Endodermal cell (in vitro differentiated cells): ENCODE results near the gene SEMA5A. TPM values are rescaled to one million over a fixed set of nuclear protein-coding genes. Genes with fewer than 3 reads are reported as not detected.

Experiments used
- DNase-seq: peaks from one replicate; pipeline ENCODE4 v3.0.0-alpha.2; 2017
- H3K27ac ChIP-seq: 2 replicates; pipeline ENCODE4 v1.5.1; 2013; ENCODE audit warnings: mild to moderate bottlenecking, low read depth, low read length, moderate library complexity
- H3K27me3 ChIP-seq: 2 replicates; pipeline ENCODE4 v1.6.1; 2013; ENCODE audit warnings: mild to moderate bottlenecking, low read length, moderate library complexity; ENCODE audit not compliant: insufficient read depth, control insufficient read depth, poor library complexity, severe bottlenecking
- H3K36me3 ChIP-seq: 2 replicates; pipeline ENCODE4 v1.7.0; 2013; ENCODE audit warnings: mild to moderate bottlenecking, low read length, moderate library complexity; ENCODE audit not compliant: control insufficient read depth, insufficient read depth
- H3K4me1 ChIP-seq: one replicate; pipeline ENCODE4 v1.7.0; 2013; ENCODE audit warnings: low read length; ENCODE audit not compliant: control insufficient read depth, insufficient read depth
- H3K4me3 ChIP-seq: 2 replicates; pipeline ENCODE4 v1.5.1; 2013; ENCODE audit warnings: mild to moderate bottlenecking, low read length, moderate library complexity
- H3K9ac ChIP-seq: 2 replicates; pipeline ENCODE4 v1.6.1; 2013; ENCODE audit warnings: mild to moderate bottlenecking, low read length, moderate library complexity; ENCODE audit not compliant: poor library complexity, severe bottlenecking; ENCODE audit errors: extremely low read depth
- H3K9me3 ChIP-seq: 2 replicates; pipeline ENCODE4 v1.6.1; 2013; ENCODE audit warnings: mild to moderate bottlenecking, low read length, moderate library complexity; ENCODE audit not compliant: control insufficient read depth
- H3K27ac Mint-ChIP-seq: 2 replicates; pipeline ENCODE4 v1.8.0; 2020; ENCODE audit warnings: mixed read lengths
- H3K27me3 Mint-ChIP-seq: 2 replicates; pipeline ENCODE4 v1.8.0; 2021; ENCODE audit warnings: mild to moderate bottlenecking, mixed read lengths; ENCODE audit not compliant: insufficient read depth
- H3K36me3 Mint-ChIP-seq: 2 replicates; pipeline ENCODE4 v1.8.0; 2020; ENCODE audit warnings: low read depth, mixed read lengths
- H3K4me1 Mint-ChIP-seq: 2 replicates; pipeline ENCODE4 v1.8.0; 2020; ENCODE audit warnings: mixed read lengths
- H3K4me3 Mint-ChIP-seq: 2 replicates; pipeline ENCODE4 v1.8.0; 2020; ENCODE audit warnings: mild to moderate bottlenecking, moderate library complexity, mixed read lengths
- H3K9me3 Mint-ChIP-seq: 2 replicates; pipeline ENCODE4 v1.8.0; 2020; ENCODE audit warnings: mild to moderate bottlenecking, mixed read lengths
- CTCF ChIP-seq: fragments of 200-600 bp; sonication (generic); conservative IDR thresholded peaks from 2 replicates; pipeline ENCODE4 v1.5.0; 2021; ENCODE audit warnings: antibody characterized with exemption, mild to moderate bottlenecking
- WGBS, 2 experiments: methylation state at CpG; one replicate each; pipeline versions ENCODE4 v1.1.5 to v1.1.7; 2013; ENCODE audit warnings: missing lambda C conversion rate in 2 of 2, mixed read lengths in 1 of 2; ENCODE audit not compliant: insufficient coverage in 1 of 2, insufficient read length in 1 of 2; 5-methylcytosine and 5-hydroxymethylcytosine counted together
- total RNA-seq, 2 donors: library from RNA; stranded (reverse); fragmentation: NEBNext Ultra II Directional in 1 of 2; extraction: Animal tissue kit (Norgen Biotek cat#: 25700) in 1 of 2; gene quantifications; 2 replicates in 1 of 2; 3 replicates in 1 of 2; pipeline ENCODE4 v1.2.1, GENCODE V29; 2021

Gene SEMA5A
- total RNA-seq, 2 donors from 2014 or later: 46.8 to 77.8 TPM

GRCh38 chr5:9126490-9126889 is 419.4 kb downstream of the SEMA5A start:
- Mint-ChIP-seq H3K4me1 (peaks cover 9% of the 10 kb centered on the region), H3K9me3 (no peaks in the 10 kb centered on the region), H3K4me3 (no peak overlapping the region), H3K36me3 (peaks cover 16% of the 10 kb centered on the region), H3K27me3 (no peaks in the 10 kb centered on the region), H3K27ac (no peak overlapping the region)
- no peaks in the 10 kb centered on the region for H3K27me3 ChIP-seq
- DNase-seq: no peak
- peaks cover 19% of the 10 kb centered on the region for H3K36me3 ChIP-seq
- 94 to 100% methylated on average over 1 to 2 of the region's 2 CpGs for WGBS, 2 experiments
- H3K4me1 ChIP-seq: peaks cover 4% of the 10 kb centered on the region
- H3K27ac ChIP-seq: peak overlapping the region; percentile 45
- H3K9me3 ChIP-seq: no peaks in the 10 kb centered on the region
- TF ChIP-seq CTCF: no peak
- H3K4me3 ChIP-seq: no peak overlapping the region
- H3K9ac ChIP-seq: no peak overlapping the region

- Mint-ChIP-seq H3K36me3 (peaks cover 14% of the 10 kb centered on the region), H3K4me3 (no peak overlapping the region), H3K27ac (no peak overlapping the region), H3K27me3 (no peaks in the 10 kb centered on the region), H3K9me3 (no peaks in the 10 kb centered on the region), H3K4me1 (peaks cover 9% of the 10 kb centered on the region)
- Histone ChIP-seq H3K9me3 (no peaks in the 10 kb centered on the region), H3K4me3 (no peak overlapping the region), H3K36me3 (peaks cover 18% of the 10 kb centered on the region), H3K4me1 (peaks cover 4% of the 10 kb centered on the region), H3K9ac (no peak overlapping the region), H3K27me3 (no peaks in the 10 kb centered on the region), H3K27ac (no peak overlapping the region)
- TF ChIP-seq CTCF: no peak
- WGBS, 2 experiments: 96 to 100% methylated on average over 2 to 3 of the region's 3 CpGs
- DNase-seq: no peak
Observed at GRCh38 chr5:9125852-9126251, 420.0 kb downstream of the SEMA5A start.

GRCh38 chr5:9124838-9125237 is 421.0 kb downstream of the SEMA5A start:
- Mint-ChIP-seq H3K4me3 (no peak overlapping the region), H3K27ac (no peak overlapping the region), H3K4me1 (peaks cover 9% of the 10 kb centered on the region), H3K36me3 (peaks cover 13% of the 10 kb centered on the region), H3K27me3 (no peaks in the 10 kb centered on the region), H3K9me3 (no peaks in the 10 kb centered on the region)
- Histone ChIP-seq H3K27me3 (no peaks in the 10 kb centered on the region), H3K27ac (no peak overlapping the region), H3K36me3 (peaks cover 9% of the 10 kb centered on the region), H3K4me1 (peaks cover 4% of the 10 kb centered on the region), H3K4me3 (no peak overlapping the region), H3K9me3 (no peaks in the 10 kb centered on the region), H3K9ac (no peak overlapping the region)
- no peak for TF ChIP-seq CTCF
- 93 to 100% methylated on average over 1 to 6 of the region's 6 CpGs for WGBS, 2 experiments
- no peak for DNase-seq
